Adrenal gland (tissue), 5 donors: ENCODE results near the gene TRAF3.

Experiments used
- POLR2A ChIP-seq, 2 donors: fragments of 450-650 bp; IDR thresholded peaks; one replicate each; pipeline ENCODE4 v1.6.1; 2017; ENCODE audit warnings: antibody characterized with exemption in 2 of 2, mild to moderate bottlenecking in 2 of 2, moderate library complexity in 1 of 2
- TF ChIP-seq, protein P1 (sequence below), 6 experiments: fragments of 450-650 bp in 4 of 6; fragments of 200-600 bp in 2 of 6; sonication (generic) in 1 of 6; IDR thresholded peaks; 1 replicate in 5 of 6; 2 replicates in 1 of 6; pipeline versions ENCODE4 v1.5.1 to v1.8.0; 2016 to 2021; ENCODE audit warnings: antibody characterized with exemption in 6 of 6, mild to moderate bottlenecking in 2 of 6, moderate library complexity in 1 of 6
- donor health status: DM: no; HTN: no; CAD: no.

DNA sequence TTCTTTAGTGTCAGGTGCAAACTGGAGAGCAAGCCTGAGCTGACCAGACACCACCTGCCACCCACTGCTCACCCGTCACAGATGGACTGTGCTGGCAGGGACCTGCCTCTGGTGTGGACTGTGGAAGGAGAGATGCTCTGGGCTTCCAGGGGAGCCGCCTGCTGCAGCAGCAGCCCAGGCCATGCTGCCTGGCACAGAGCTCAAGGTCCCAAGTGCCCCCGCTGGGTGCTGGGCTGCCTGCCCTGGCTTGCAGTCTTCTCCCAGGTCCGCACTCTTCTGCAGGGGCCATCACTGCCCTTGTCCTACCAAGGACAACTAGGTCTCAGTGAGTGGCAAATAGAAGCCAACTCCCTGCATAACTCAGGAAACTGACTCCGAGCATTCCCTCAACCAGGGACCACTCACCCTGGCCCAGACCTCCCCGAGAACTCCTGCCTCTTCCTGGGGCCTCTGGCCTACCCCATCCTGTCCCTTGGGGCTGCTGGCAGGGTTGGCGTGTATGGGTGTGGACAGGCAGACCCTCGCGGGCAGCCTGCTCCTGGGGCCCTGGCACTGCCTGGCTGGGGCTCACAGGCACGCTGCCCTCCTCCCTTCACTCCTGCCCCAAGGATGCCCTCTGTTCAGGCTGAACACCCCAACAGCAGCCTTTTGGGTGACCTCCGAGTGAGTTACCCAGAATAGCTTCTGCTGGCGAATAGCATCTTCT is 154.5 kb downstream of the TRAF3 start:
- TF ChIP-seq, protein P1, sequence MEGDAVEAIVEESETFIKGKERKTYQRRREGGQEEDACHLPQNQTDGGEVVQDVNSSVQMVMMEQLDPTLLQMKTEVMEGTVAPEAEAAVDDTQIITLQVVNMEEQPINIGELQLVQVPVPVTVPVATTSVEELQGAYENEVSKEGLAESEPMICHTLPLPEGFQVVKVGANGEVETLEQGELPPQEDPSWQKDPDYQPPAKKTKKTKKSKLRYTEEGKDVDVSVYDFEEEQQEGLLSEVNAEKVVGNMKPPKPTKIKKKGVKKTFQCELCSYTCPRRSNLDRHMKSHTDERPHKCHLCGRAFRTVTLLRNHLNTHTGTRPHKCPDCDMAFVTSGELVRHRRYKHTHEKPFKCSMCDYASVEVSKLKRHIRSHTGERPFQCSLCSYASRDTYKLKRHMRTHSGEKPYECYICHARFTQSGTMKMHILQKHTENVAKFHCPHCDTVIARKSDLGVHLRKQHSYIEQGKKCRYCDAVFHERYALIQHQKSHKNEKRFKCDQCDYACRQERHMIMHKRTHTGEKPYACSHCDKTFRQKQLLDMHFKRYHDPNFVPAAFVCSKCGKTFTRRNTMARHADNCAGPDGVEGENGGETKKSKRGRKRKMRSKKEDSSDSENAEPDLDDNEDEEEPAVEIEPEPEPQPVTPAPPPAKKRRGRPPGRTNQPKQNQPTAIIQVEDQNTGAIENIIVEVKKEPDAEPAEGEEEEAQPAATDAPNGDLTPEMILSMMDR (IDR thresholded peaks at IDR 0.05) = no peak
- TF ChIP-seq POLR2A (IDR thresholded peaks at IDR 0.05) = no peak
